ENCODE results near the gene DPPA3.
"Not testable (repeated sequence)": the region's sequence is repeated elsewhere in the genome, so short reads cannot be mapped to it uniquely, and the experiment has no call there.

Gene DPPA3

DNA sequence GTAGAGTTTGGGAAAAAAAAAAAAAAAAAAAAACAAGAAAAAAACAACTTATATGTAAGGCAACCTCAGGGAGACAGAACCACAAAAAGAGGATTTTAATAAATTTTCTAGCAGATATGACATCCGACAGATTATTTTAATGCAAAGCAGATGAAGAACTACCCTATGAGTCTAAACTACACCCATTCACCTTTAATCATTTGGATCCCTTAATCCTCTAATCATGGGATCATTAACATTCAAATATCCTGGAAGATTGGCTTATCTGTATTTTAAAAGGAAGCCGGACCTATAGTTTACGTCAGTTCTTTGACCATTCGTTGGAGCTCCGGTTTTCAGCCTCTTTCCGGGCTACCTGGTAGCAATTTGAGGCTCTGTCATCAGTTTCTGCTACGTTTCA lies at the start of gene DPPA3:
Gene DPPA3 (plus strand): TSS at position 301 of the 400 bp plus-strand sequence. CDS start 138 bp downstream, outside the sequence.
- no peak for DNase-seq

DNA sequence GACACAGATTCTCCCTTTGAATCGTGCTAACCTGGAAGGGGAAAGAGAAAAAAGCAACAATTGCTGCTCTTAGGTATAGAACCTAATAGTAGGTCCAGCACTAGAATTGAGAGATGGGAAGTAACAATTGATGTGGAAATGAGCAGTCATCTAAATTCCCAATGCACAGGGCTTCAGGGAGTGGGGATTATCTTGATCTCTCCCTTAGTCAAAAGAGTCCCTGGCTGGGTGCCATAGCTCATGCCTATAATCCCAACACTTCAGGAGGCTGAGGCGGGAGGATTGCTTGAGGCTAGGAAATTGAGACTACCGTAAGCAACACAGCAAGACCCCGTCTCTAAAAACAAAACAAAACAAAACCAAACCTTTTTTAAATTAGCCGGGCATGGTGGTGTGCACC lies 49.5 kb upstream of the DPPA3 start:
- DNase-seq, result no peak

DNA sequence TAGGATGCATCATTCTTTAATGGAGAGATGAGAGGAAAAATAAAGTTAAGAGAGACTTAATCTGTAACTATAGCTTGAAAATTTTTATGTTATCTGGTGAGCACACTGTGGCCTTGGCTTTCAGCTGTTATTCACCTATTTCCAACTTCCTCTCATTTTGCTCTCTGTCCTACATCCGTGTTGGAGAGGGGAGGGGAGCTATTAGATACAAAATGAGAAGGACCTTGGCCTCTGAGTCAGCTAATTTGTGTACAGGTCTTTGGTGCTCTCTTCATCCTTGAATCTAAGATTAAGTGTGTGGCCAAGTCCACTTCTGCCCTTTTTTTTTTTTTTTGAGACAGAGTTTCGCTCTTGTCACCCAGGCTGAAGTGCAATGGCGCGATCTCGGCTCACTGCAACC lies 44.6 kb upstream of the DPPA3 start:
- DNase-seq, result no peak

DNA sequence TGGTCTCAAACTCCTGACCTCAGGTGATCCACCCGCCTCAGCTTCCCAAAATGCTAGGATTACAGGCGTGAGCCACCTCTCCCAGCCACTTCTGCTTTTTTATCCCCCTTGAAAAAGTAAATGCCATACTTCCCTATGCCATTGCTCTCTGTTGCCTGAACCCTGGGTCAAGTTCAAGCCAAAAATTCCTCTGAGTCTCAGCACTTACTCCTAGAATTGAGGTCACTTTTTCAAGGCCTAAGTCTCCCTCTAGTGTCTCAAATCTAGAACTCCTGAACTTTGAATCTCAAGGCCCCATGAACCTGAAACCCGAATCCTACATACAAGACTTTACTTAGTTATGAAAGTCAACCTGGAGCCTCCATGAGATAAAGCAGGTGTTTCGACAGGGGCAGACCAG lies 44.1 kb upstream of the DPPA3 start:
- DNase-seq, result no peak

DNA sequence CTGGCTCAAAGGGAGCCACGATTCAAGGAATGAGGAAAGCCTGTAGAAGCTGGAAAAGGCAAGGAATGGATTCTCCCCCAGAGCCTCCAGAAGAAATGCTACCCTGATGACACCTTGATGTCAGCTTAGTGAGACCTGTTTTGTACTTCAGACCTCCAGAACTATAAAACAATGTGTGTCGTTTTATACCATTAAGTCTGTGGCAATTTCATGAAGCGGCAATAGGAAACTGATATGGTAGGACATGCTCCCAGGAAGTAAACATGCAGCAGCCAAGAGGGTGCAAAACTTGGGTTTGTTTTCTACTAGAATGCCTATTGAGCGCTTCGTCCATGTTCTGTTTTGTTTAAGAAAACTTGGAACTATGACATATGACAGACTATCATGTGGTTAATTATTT lies 43.1 kb upstream of the DPPA3 start:
- no peak for DNase-seq

DNA sequence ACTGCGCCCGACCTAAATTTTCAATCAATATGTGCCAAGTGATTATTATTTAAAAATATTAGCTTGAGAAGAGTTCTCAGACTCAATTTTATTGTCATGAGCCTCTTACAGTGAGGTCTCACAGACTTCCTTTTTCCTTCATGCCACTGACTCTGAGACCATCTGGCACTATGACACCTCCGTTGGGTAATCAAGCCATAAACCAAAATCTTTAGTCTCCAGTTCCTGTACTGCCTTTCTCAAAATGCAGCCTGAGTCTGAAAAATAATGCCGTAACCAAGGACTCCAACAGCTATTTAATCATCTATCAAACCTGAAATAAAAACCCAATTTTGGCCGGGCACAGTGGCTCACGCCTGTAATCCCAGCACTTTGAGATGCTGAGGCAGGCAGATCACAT lies 35.8 kb upstream of the DPPA3 start:
- not testable (repeated sequence) for DNase-seq

DNA sequence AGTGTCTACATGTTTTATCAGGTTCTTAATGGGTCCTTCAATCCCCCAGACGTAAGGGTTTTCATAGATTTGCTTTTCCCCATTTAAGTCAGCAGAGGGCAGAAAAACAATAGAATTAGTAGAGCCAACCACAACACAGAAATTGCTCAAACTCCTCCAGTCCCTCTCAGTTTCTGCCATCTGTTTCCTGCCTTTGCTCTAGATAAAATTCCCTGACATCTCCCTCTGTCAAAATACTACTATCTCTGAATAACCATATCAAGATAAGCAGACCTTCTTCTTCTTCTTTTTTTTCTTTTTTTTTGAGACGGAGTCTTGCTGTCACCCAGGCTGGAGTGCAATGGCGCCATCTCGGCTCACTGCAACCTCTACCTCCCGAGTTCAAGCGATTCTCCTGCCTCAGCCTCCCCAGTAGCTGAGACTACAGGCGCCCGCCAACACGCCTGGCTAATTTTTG lies 33.8 kb upstream of the DPPA3 start:
- not testable (repeated sequence) for DNase-seq

DNA sequence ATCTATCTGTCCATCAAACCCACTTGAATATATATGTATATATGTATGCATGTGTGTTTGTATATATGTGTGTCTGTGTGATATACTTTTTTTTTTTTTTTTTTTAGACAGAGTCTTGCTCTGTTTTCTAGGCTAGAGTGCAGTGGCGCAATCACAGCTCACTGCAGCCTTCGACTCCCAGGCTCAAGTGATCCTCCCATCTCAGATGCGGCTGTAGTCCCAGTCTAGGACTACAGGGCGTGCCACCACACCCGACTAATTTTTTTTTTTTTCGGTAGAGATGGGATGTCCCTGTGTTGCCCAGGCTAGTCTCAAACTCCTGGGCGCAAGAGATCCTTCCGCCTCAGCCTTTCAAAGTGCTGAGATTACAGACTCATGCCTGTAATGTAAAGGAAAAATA lies 32.5 kb upstream of the DPPA3 start:
- no peak for DNase-seq

DNA sequence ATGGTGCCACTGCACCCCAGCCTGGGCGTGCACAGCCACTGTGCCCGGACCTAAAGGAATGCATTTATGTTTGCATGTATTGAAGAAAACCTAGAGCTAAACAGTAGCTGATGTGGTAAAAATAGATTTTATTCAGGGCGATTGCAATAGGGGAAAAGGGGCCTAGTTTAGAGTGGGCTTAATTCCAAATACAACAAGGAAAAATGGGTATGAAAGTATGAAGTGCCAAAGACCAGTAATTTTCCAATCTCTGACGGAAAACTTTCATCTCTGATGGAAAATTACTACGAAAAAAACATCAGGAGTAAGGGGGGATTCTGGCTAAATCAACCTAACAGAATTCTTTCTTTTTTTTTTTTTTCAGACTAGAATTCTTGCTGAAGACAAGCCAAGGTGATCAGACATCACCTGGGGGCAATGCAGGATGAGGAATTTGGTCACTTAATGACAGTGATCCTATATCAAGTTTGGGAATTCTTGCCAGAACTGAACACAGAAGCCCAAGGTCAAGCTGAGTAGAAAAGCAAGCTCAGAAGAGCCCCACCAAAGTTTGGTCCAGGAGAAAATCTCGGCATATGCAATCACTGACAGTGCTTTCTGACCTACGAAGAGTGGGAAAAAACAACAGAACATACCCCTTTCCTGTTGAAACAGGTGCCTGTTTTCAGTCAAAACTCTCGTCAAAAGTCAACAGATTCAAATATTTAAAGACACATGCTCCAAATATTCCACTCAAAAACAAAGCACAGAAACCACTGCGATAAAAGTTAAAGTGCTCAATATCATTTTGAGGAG lies 31.8 kb upstream of the DPPA3 start:
- DNase-seq, result no peak

DNA sequence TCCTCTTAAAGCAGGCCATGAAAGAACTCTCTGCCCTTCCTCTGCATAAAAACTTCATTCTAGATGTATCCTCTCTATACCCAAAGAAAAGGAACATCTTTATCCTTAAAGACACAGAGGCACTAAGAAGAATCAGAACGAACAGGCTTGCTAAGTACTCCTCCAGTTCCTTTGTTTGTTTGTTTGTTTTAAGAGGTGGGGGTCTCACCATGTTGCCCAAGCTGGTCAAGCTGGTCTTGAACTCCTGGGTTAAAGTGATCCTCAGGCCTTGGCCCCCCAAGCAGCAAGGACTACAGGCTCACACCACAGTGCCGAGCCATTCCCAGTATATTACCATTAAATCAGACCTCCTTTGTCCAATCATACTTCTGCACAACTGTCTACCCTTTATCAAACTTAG lies 29.7 kb upstream of the DPPA3 start:
- DNase-seq, result no peak

DNA sequence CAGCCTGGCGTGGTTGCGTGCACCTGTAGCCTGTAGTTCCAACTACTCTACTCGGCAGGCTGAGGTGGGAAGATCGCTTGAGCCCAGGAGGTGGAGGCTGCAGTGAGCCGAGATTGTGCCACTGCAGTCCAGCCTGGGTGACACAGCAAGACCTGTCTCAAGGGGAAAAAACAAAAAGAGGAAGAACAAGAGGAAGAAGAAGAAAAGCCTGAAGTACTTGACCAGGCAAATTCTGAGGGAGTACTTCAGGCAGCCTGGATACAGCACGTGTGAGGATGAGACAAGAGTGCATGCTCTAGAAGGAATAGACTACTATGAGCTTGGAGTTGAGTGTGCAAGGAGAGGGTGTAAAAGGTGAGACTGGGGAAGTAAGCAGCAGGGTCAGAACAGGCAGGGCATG lies 17.4 kb upstream of the DPPA3 start:
- DNase-seq, result no peak

DNA sequence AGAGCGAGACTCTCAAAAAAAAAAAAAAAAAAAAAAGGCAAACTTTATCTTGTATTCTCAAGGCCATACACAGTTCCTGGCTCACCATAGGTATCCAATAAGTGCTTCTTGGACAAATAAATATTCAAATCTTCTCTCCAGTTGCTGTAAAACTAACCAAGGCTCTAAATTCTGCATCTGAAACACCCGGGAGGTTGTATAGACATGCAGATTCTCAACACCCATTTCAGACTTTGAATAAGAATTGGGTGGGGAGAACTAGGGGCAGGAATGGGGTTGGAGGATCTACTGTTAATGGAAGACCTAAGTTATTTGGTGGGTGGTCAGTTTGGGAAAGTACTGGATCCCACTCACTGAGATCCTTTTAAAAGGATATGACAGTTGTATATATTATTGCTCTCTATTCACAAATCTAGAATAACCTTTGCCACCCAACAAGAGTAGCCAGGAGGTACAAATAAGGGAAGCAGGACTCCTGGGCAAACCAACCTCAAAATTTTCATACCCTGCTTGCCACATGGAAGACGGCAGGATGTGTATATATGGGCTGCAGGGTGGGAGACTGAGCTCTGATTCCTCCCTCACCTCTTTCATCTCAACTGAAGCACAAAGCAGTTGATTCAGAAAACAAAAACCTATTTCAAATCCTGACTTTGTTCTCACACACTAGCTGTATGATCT lies 16.5 kb upstream of the DPPA3 start:
- no peak for DNase-seq

DNA sequence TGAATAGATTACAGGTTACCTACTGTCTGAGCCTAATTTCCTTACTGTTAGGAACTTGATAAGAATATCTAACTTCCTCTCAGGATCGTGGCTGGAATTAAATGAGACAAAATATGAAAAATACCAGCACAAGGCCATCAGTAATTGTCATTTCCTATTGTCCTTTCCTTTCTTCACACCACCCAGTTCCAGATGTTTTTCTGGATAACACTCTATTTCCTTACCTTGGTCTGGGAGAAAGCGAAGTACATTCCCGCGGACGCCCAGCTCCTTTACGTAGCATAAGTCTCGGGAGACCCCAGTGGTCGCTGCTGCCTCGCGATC lies 16.0 kb upstream of the DPPA3 start:
- DNase-seq, result no peak

DNA sequence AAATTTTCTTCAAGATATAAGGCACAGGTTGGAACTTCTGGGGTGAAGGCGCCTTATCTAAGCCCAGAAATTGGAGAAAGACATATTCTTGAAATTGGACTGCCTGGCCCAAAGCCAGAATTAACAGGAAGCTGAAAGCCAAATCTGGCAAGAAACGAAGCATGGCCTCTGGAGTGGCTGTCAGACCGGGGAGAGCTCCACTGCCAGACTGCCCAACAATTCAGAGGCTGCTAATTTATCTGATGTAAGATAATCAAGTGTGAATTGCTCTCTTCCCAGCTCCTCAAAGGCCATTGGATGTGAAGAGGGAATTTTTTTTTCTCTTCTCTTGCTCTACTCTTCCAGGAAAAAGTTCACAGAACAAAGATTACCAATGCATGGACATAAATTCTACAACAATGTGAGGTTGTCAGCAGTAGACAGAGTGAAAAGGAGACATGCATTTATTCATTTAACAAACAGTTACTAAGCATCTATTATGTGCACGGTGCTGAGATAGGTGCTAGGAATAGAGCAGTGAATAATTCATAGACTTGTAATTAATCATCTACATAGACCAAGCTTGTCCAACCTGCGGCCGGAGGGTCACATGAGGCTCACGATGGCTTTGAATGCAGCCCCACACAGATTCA lies 15.6 kb upstream of the DPPA3 start, which contains the start of gene GDF3:
Gene GDF3 (minus strand): TSS at position 210 of the 632 bp plus-strand sequence. CDS start 47 bp downstream, at position 163.
- DNase-seq, result no peak

DNA sequence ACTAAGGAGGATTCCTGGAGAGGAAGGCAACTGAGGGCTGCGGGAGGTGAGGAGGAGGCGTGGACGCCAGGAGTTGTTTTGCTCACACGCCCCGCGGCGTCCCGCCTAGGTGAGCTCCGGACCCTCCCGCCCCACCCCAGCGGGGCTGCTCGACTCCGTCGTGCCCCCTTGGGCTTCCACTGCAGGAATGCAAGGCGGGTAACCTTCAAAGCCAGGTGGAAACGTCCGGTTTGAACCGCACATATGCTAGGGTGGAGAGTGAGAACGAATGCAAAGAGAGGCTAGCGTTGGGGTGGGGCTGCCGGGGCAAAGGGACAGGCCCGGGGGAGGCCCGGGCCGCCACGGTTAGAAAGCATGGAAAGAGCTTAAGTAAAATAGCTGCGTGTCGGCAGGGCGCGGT lies 5.4 kb upstream of the DPPA3 start:
- no peak for DNase-seq

DNA sequence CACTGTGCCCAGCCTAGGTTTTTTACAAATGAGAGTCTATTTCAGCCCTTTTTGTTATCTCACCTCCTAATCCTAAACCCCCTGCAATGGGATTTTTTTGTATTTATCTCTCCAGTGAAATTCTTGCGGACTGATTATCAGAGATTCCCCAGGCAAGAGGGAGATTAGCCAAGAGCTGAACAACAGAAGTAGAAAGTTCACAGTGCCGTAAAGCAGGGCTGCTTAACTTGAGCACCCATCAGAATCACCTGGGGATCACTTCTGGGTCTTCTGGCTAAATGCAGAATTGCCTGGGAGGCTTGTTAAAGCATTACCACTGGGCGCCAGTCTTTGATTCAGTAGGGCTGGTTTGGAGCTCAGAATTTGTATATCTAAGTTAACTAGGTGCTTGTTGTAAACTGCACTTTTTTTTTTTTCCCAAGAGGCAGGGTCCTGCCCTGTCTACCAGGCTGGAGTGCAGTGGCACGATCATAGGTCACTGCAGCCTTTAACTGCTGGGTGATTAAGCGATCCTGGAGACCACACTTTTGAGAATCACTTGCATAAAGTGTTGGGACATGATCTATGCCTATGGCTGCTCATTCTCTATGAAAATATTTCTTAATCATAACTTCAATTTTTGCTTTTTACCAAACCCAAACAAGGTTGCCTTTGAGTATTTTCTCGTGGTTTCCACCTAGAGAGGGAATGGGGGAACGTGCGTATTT lies 1.1 kb upstream of the DPPA3 start:
- DNase-seq, result no peak

DNA sequence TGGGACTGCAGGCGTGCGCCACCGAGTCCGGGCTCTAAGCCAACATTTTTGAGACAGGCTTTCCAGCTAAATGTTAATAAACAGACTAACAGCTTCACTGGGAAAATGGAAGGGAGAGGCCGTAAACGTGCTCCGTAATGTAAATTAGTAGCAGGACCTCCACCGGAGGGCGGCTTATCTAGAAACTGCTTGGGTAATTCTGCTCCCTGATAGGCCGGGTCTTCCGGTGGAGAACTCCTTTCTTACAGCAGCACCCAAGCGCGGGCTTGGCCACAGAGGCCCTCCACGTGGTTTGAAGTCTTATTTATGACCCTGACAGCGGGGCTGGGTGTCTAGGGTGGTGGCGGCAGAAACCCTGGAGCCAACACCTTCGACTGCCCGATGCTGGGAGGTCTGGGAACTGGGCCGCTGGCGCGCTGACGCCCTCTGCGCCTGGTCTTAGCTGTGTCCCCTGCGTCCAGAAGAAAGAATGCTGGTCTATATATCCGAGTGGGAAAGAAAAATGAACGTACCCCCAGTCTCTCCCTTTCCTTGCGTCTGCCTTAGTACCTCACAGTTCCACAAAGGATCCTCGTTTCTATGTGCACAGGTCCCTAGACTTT lies 1.7 kb downstream of the DPPA3 start:
- no peak for DNase-seq

DNA sequence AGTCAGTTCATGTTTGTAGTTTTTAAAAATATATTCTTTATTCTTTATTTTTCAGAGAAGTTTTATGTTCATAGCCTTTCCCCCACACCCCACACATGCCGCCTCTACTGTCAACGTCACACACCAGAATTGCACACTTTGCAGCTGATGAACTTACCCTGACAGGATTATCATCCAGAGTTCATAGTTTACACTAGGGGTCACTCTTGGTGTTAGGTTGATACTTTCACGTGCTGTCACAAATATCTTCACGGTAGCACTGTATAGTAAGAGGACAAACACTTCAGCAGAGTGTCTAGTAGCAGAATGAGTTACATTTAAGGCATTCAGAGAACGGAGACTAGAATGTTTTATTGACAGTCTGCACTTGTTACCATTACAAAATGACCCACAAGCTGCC lies 5.1 kb downstream of the DPPA3 start:
- DNase-seq, result no peak

DNA sequence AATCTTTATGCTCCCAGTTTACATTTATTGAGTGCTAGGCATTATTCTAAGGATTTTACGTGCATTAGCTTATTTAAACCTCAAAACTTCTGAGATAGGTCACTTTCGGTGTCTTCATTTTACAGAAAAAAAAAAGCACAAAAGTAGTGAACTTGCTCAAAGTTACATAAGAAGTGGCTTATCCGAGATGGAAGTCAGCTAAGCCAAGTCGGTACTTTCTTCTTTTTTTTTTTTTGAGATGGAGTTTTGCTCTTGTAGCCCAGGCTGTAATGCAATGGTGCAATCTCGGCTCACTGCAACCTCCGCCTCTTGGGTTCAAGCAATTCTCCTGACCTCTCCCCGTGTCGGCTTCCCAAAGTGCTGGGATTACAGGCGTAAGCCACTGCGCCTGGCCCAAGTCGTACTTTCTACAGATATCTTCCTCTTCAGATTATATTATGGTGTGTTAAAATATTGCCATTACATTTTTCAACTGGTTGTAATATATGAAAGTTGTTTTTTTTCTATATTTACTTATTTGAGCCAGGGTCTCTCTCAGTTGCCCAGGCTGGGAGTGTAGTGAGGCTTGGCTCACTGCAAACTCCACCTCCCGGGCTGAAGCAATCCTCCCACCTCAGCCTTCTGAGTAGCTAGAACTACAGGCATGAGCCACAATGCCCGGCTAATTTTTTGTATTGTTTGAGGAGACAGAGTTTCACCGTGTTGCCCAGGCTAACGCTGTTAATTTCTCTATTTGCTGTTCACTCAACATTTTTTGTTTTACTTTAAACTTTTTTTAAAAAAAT lies 8.9 kb downstream of the DPPA3 start:
- DNase-seq, result no peak

DNA sequence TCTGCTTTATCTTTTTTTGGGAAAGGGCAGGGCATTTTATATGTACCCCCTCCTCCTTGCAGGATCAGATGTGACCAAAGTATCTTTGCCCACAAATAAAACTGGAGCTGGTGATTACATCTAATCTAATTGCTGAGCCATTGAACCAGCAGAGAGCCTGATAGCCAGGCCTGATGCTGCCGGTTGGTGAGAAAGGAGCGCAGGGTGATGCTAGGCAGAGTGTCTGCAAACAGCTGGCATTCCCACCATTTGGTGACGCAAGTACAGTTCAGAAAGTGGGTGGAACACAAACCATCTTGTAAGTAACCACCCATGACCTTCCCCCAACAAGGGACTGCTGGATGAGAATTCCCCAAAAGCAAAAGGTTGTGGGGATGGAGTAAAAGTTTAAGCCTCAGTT lies 12.7 kb downstream of the DPPA3 start:
- no peak for DNase-seq

DNA sequence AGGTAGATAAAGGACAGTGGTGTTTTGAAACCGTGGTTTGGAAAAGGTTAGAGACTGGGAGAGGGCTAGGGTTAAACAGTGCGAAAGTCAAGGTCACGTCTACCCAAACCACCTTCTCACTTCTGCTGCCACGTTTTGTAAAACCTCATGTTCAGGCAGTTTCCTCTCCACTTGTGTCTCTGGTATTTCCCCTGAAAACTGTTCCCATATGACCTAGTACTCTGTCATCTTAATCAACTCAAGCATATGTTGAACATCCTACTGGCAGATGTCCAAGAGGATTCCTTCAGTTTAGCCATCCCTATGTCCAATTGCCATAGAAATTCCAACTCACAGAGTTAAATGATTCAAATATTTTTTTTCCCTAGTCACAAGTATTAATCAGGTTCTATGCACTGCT lies 18.5 kb downstream of the DPPA3 start:
- no peak for DNase-seq

DNA sequence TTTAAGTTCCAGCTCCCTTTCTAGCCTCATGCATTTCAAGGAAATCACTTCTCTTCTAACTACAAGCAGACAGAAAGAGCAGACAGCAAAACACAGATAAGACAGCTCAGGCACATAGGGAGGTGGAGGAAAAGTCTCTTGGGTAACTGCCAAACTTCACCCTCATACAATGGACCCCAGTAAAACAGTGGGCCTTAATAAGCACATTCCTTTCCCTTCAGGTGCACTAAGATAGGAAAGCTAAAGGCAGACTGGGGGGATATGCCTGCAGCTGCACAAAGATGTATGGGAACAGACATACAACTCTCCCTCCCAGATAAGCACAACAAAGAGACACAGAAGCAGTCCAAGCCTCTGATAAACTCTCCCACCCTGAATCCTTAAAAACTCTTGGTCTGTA lies 19.8 kb downstream of the DPPA3 start:
- DNase-seq, result not testable (repeated sequence)
